Mesenchymal stem cell (in vitro differentiated cells and primary cell): ENCODE data around the gene PPY.

Experiments
- DNase-seq: peaks from one replicate; pipeline ENCODE4 v3.0.0-alpha.2; 2013
- H2AFZ ChIP-seq: one replicate; pipeline ENCODE4 v1.6.1; 2013; ENCODE audit warnings: low read depth, mild to moderate bottlenecking, control low read depth, inconsistent platforms, low read length, moderate library complexity
- H2AK5ac ChIP-seq: 2 replicates; pipeline ENCODE4 v1.6.1; 2013; ENCODE audit warnings: low read length, moderate library complexity, mild to moderate bottlenecking, inconsistent platforms; ENCODE audit not compliant: severe bottlenecking
- H2BK120ac ChIP-seq: one replicate; pipeline ENCODE4 v1.6.1; 2013; ENCODE audit warnings: low read depth, mild to moderate bottlenecking, inconsistent platforms, low read length, moderate library complexity
- H2BK12ac ChIP-seq, 2 experiments: one replicate each; pipeline ENCODE4 v1.6.1; 2013; ENCODE audit warnings: inconsistent platforms in 2 of 2, low read length in 2 of 2, mild to moderate bottlenecking in 2 of 2, moderate library complexity in 2 of 2, control low read depth in 1 of 2
- H2BK15ac ChIP-seq: one replicate; pipeline ENCODE4 v1.6.1; 2013; ENCODE audit warnings: mild to moderate bottlenecking, low read depth, inconsistent platforms; ENCODE audit not compliant: poor library complexity, severe bottlenecking
- H2BK5ac ChIP-seq: 2 replicates; pipeline ENCODE4 v1.6.1; 2013; ENCODE audit warnings: low read depth, mild to moderate bottlenecking, low read length, control low read depth, inconsistent platforms; ENCODE audit not compliant: poor library complexity, severe bottlenecking
- H3K14ac ChIP-seq, 2 experiments: one replicate each; pipeline ENCODE4 v1.6.1; 2013; ENCODE audit warnings: inconsistent platforms in 2 of 2, low read length in 2 of 2, control low read depth in 1 of 2, mild to moderate bottlenecking in 1 of 2, moderate library complexity in 1 of 2
- H3K18ac ChIP-seq, 2 experiments: one replicate each; pipeline ENCODE4 v1.6.1; 2013; ENCODE audit warnings: inconsistent platforms in 2 of 2, low read length in 2 of 2, control low read depth in 1 of 2, low read depth in 1 of 2, mild to moderate bottlenecking in 1 of 2
- H3K23ac ChIP-seq, 2 experiments: one replicate each; pipeline ENCODE4 v1.6.1; 2013; ENCODE audit warnings: inconsistent platforms in 2 of 2, low read length in 2 of 2, mild to moderate bottlenecking in 2 of 2, moderate library complexity in 2 of 2, control low read depth in 1 of 2
- H3K27ac ChIP-seq: 2 replicates; pipeline ENCODE4 v1.5.1; 2013; ENCODE audit warnings: mild to moderate bottlenecking, moderate library complexity, low read length, control low read depth, inconsistent platforms; ENCODE audit not compliant: poor library complexity, severe bottlenecking
- H3K27me3 ChIP-seq, 2 experiments: 2 replicates each; pipeline versions ENCODE4 v1.6.1 to v1.7.0; 2013; ENCODE audit warnings: low read length in 2 of 2, mild to moderate bottlenecking in 2 of 2, moderate library complexity in 2 of 2, control low read depth in 1 of 2, inconsistent platforms in 1 of 2; ENCODE audit not compliant: control insufficient read depth in 1 of 2, insufficient read depth in 1 of 2
- H3K36me3 ChIP-seq, 2 experiments: 2 replicates each; pipeline versions ENCODE4 v1.6.1 to v1.7.0; 2013; ENCODE audit warnings: low read length in 2 of 2, control low read depth in 1 of 2, inconsistent platforms in 1 of 2, low read depth in 1 of 2, mild to moderate bottlenecking in 1 of 2; ENCODE audit not compliant: insufficient read depth in 2 of 2, control insufficient read depth in 1 of 2
- H3K4ac ChIP-seq, 2 experiments: one replicate each; pipeline ENCODE4 v1.6.1; 2013; ENCODE audit warnings: inconsistent platforms in 2 of 2, low read length in 2 of 2, mild to moderate bottlenecking in 2 of 2, moderate library complexity in 2 of 2, control low read depth in 1 of 2, low read depth in 1 of 2
- H3K4me1 ChIP-seq: 2 replicates; pipeline ENCODE4 v1.6.1; 2013; ENCODE audit warnings: low read depth, low read length, control low read depth; ENCODE audit not compliant: control insufficient read depth, insufficient read depth
- H3K4me2 ChIP-seq: 2 replicates; pipeline ENCODE4 v1.6.1; 2013; ENCODE audit warnings: low read length, mild to moderate bottlenecking, inconsistent platforms; ENCODE audit not compliant: poor library complexity, severe bottlenecking
- H3K4me3 ChIP-seq, 2 experiments: 2 replicates each; pipeline versions ENCODE4 v1.5.1 to v1.7.0; 2013; ENCODE audit warnings: low read length in 2 of 2, mild to moderate bottlenecking in 2 of 2, control low read depth in 1 of 2, low read depth in 1 of 2; ENCODE audit not compliant: insufficient read depth in 1 of 2
- H3K79me1 ChIP-seq: replicated peaks from 2 replicates; pipeline ENCODE4 v1.6.1; 2013; ENCODE audit warnings: mild to moderate bottlenecking, control low read depth, low read length, inconsistent platforms; ENCODE audit not compliant: poor library complexity, severe bottlenecking
- H3K9ac ChIP-seq: 2 replicates; pipeline ENCODE4 v1.7.0; 2013; ENCODE audit warnings: mild to moderate bottlenecking, low read length, moderate library complexity
- H3K9me3 ChIP-seq: 2 replicates; pipeline ENCODE4 v1.7.0; 2013; ENCODE audit warnings: mild to moderate bottlenecking, low read length; ENCODE audit not compliant: control insufficient read depth
- H4K8ac ChIP-seq: one replicate; pipeline ENCODE4 v1.6.1; 2013; ENCODE audit warnings: inconsistent platforms, mild to moderate bottlenecking, low read length, moderate library complexity
- H4K91ac ChIP-seq: one replicate; pipeline ENCODE4 v1.6.1; 2013; ENCODE audit warnings: mild to moderate bottlenecking, low read length, inconsistent platforms
- WGBS: methylation state at CpG from one replicate; pipeline ENCODE4 v1.1.7; 2013; ENCODE audit warnings: mixed read lengths; 5-methylcytosine and 5-hydroxymethylcytosine counted together

Gene PPY

GRCh38 chr17:43976963-43977837, 34.9 kb upstream of the PPY start:
- no peak overlapping the region for H3K4me2 ChIP-seq
- no peak overlapping the region for H2BK120ac ChIP-seq
- no peak overlapping the region for H4K91ac ChIP-seq
- no peak overlapping the region for H4K8ac ChIP-seq
- H3K4me1 ChIP-seq, result no peaks in the 10 kb centered on the region
- H3K79me1 ChIP-seq, result no peaks in the 10 kb centered on the region
- no peaks in the 10 kb centered on the region for H3K36me3 ChIP-seq
- H2BK12ac ChIP-seq, result no peak overlapping the region
- WGBS, result 63% methylated on average over 8 of the region's 9 CpGs
- no peak overlapping the region for H3K23ac ChIP-seq
- H3K4me3 ChIP-seq, result no peak overlapping the region
- H3K27me3 ChIP-seq, result peaks cover 37 to 52% of the 10 kb centered on the region in 2 experiments
- no peak overlapping the region for H2AK5ac ChIP-seq
- no peak overlapping the region for H2BK15ac ChIP-seq
- H3K9ac ChIP-seq, result no peak overlapping the region
- no peak overlapping the region for H3K14ac ChIP-seq
- H3K27ac ChIP-seq, result no peak overlapping the region
- no peak overlapping the region for H3K4ac ChIP-seq
- no peaks in the 10 kb centered on the region for H3K9me3 ChIP-seq
- DNase-seq, result no peak
- H2AFZ ChIP-seq, result no peak overlapping the region
- no peak overlapping the region for H2BK5ac ChIP-seq
- H3K18ac ChIP-seq, result no peak overlapping the region

DNA sequence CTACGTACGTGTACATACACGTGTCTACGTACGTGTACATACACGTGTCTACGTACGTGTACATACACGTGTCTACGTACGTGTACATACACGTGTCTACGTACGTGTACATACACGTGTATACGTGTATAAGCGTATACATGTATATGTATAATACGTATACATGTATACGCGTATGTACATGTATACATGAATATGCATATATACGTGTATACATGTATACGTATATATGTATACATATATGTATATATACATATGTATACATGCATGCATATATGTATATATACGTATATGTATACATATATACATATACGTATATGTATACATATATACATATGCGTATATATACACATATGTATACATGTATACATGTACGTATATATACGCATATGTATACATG, 33.6 kb upstream of the PPY start:
- H3K9ac ChIP-seq, result no peak overlapping the region
- no peaks in the 10 kb centered on the region for H3K36me3 ChIP-seq
- H2BK5ac ChIP-seq, result no peak overlapping the region
- no peak overlapping the region for H2BK12ac ChIP-seq
- H3K23ac ChIP-seq, result no peak overlapping the region
- H3K9me3 ChIP-seq, result no peaks in the 10 kb centered on the region
- H3K27ac ChIP-seq, result no peak overlapping the region
- H3K14ac ChIP-seq, result no peak overlapping the region
- DNase-seq, result no peak
- no peak overlapping the region for H2BK15ac ChIP-seq
- no peaks in the 10 kb centered on the region for H3K4me1 ChIP-seq
- H3K4me3 ChIP-seq, result no peak overlapping the region
- no peak overlapping the region for H2AFZ ChIP-seq
- H4K8ac ChIP-seq, result no peak overlapping the region
- peaks cover 35 to 45% of the 10 kb centered on the region in 2 experiments for H3K27me3 ChIP-seq
- H4K91ac ChIP-seq, result no peak overlapping the region
- H2AK5ac ChIP-seq, result no peak overlapping the region
- no peaks in the 10 kb centered on the region for H3K79me1 ChIP-seq
- no peak overlapping the region for H3K4me2 ChIP-seq
- H2BK120ac ChIP-seq, result no peak overlapping the region
- no peak overlapping the region for H3K4ac ChIP-seq
- no peak overlapping the region for H3K18ac ChIP-seq
- 85% methylated on average over 9 of the region's 27 CpGs for WGBS

GRCh38 chr17:43974382-43975266, 32.3 kb upstream of the PPY start:
- Histone ChIP-seq H3K4ac (no peak overlapping the region), H2BK12ac (no peak overlapping the region), H3K23ac (no peak overlapping the region), H2AK5ac (no peak overlapping the region), H3K18ac (no peak overlapping the region), H4K8ac (no peak overlapping the region), H3K9ac (no peak overlapping the region), H2AFZ (no peak overlapping the region), H3K4me1 (no peaks in the 10 kb centered on the region), H3K4me2 (no peak overlapping the region), H4K91ac (no peak overlapping the region), H2BK5ac (no peak overlapping the region), H3K36me3 (no peaks in the 10 kb centered on the region), H2BK120ac (no peak overlapping the region), H3K27ac (no peak overlapping the region), H3K4me3 (no peak overlapping the region), H3K79me1 (no peaks in the 10 kb centered on the region), H3K14ac (no peak overlapping the region), H2BK15ac (no peak overlapping the region), H3K27me3 (peaks cover 39 to 43% of the 10 kb centered on the region in 2 experiments), H3K9me3 (no peaks in the 10 kb centered on the region)
- 78% methylated on average over 10 of the region's 14 CpGs for WGBS
- DNase-seq, result no peak
